ENCODE measurements around the gene ZNF432. TPM values are rescaled to one million over a fixed set of nuclear protein-coding genes. Genes with fewer than 3 reads are reported as not detected.

ZNF432 gene
- total and polyA plus RNA-seq, 2 experiments from 2014 or later = 3.3 to 13.2 TPM

DNA sequence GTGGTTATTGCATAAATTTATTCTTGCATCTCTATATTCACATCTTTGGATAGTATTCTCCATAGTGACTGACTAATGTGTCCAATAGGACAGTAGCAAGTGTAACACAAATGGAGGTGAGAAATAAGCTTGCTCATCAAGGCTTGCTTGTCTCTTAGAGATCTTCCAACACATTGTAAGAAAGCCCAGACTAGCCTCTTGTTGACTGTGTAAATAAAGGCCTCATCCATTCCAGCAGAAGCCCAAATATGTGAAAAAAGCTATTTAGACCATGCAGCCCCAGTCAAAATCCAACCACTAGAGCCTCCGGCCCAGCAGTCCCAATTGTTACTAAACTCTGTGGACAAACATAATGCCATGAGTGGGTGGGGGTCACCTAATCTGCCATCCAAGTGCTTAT is 38.0 kb downstream of the ZNF432 start:
- peaks cover 9% of the 10 kb centered on the region; the same call in 1 of the 2 replicates for H3K9me2 ChIP-seq (ENCODE audit: insufficient read depth)

GRCh38 chr19:52007806-52008557 is 40.7 kb downstream of the ZNF432 start, which contains the start of gene ZNF615:
Gene ZNF615, minus strand, starts transcription at chr19:52008211. Its CDS starts 4,500 bp downstream, at chr19:52003711.
- ATAC-seq = peak; percentile 97
- H3K4me1 Mint-ChIP-seq = peaks cover 12% of the 10 kb centered on the region; the same call in 2 of the 3 replicates
- H2AFZ ChIP-seq = peak within 1 kb of the TSS; percentile 95

More for the DNA sequence above, 38.0 kb downstream of the ZNF432 start:
- Histone ChIP-seq H3K4me1 (ENCODE audit: insufficient read depth) (0 out of 2 replicates have a peak, but pooled peaks cover 5% of the 10 kb centered on the region), H3F3A (replicated peaks; ENCODE audit: low read depth) (no peaks in the 10 kb centered on the region), H2AFZ (no peak overlapping the region), H3K79me2 (replicated peaks; ENCODE audit: insufficient read depth) (peaks cover 15% of the 10 kb centered on the region), H3K27ac (ENCODE audit: low read depth) (no peak overlapping the region), H4K20me1 (replicated peaks; ENCODE audit: insufficient read depth) (0 out of 2 replicates have a peak, but pooled peaks cover 4% of the 10 kb centered on the region), H3K27me3 (ENCODE audit: insufficient read depth) (no peaks in the 10 kb centered on the region), H3K36me3 (ENCODE audit: insufficient read depth) (peaks cover 5% of the 10 kb centered on the region), H3K4me2 (no peak overlapping the region), H3K4me3 (no peak overlapping the region)
- Mint-ChIP-seq H3K4me3 (no peak overlapping the region), H3K36me3 (ENCODE audit: low read depth) (peaks cover 37% of the 10 kb centered on the region), H3K27me3 (ENCODE audit: insufficient read depth, low read depth, poor library complexity) (peaks cover 11% of the 10 kb centered on the region), H3K4me1 (peaks cover 12% of the 10 kb centered on the region; the same call in 2 of the 3 replicates), H3K9me3 (peaks cover 7% of the 10 kb centered on the region), H3K27ac (no peak overlapping the region)
- ATAC-seq (no peak), DNase-seq (ENCODE audit: low spot score) (no peak)
- TF ChIP-seq NANOG (IDR thresholded peaks at IDR 0.05; ENCODE audit: borderline replicate concordance) = no peak

DNA sequence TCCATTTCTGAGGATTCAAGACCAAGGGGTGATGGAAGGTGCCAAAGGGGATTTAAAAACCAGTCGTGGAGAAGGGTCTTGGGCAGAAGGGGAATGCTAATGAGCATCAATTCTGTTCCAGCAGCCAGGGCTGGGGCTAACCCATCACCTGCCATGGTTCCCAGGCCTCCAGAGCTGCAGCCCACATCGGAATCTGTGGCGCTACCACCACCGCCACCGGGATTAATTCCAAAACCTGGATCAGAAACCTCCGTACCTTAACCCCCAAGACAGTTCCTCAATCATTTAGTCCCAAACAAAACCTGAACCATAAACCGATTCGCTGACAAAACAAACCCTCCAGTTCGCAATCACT is 41.2 kb downstream of the ZNF432 start:
- ATAC-seq (peak; percentile 85), DNase-seq (ENCODE audit: low spot score) (peak; percentile 68)
- peaks cover 12% of the 10 kb centered on the region; the same call in 2 of the 3 replicates for H3K4me1 Mint-ChIP-seq
- Histone ChIP-seq H3K36me3 (ENCODE audit: insufficient read depth) (no peaks in the 10 kb centered on the region), H3K4me2 (peak overlapping the region; percentile 89), H4K20me1 (replicated peaks; ENCODE audit: insufficient read depth) (no peaks in the 10 kb centered on the region), H3K4me3 (peak overlapping the region; percentile 90), H3K4me1 (ENCODE audit: insufficient read depth) (0 out of 2 replicates have a peak, but pooled peaks cover 5% of the 10 kb centered on the region), H3K27me3 (ENCODE audit: insufficient read depth) (no peaks in the 10 kb centered on the region), H3K9me2 (ENCODE audit: insufficient read depth) (peaks cover 9% of the 10 kb centered on the region; the same call in 1 of the 2 replicates), H2AFZ (peak overlapping the region; percentile 95), H3K79me2 (replicated peaks; ENCODE audit: insufficient read depth) (peaks cover 42% of the 10 kb centered on the region), H3F3A (replicated peaks; ENCODE audit: low read depth) (no peaks in the 10 kb centered on the region), H3K27ac (ENCODE audit: low read depth) (no peak overlapping the region; the same call in 1 of the 2 replicates)
- H3K9me3 Mint-ChIP-seq = peaks cover 14% of the 10 kb centered on the region
- H3K27ac Mint-ChIP-seq = peak overlapping the region; percentile 99; the same call in 1 of the 2 replicates
- H3K4me3 Mint-ChIP-seq = peak overlapping the region; percentile 96
- peaks cover 38% of the 10 kb centered on the region for H3K36me3 Mint-ChIP-seq (ENCODE audit: low read depth)
- H3K27me3 Mint-ChIP-seq (ENCODE audit: insufficient read depth, low read depth, poor library complexity) = peaks cover 11% of the 10 kb centered on the region
- TF ChIP-seq CREB1 (CRISPR knock-in tag; IDR thresholded peaks at IDR 0.05; ENCODE audit: low read depth) (no peak), NANOG (IDR thresholded peaks at IDR 0.05; ENCODE audit: borderline replicate concordance) (no peak), EZH2phosphoT487 (IDR thresholded peaks at IDR 0.05; ENCODE audit: unreplicated experiment) (no peak)

More at GRCh38 chr19:52007806-52008557, 40.7 kb downstream of the ZNF432 start, which contains the start of gene ZNF615:
- Histone ChIP-seq H3K27me3 (ENCODE audit: insufficient read depth) (no peaks in the 10 kb centered on the region), H3F3A (replicated peaks; ENCODE audit: low read depth) (no peaks in the 10 kb centered on the region), H3K27ac (ENCODE audit: low read depth) (peak within 1 kb of the TSS; percentile 92), H3K4me1 (ENCODE audit: insufficient read depth) (0 out of 2 replicates have a peak, but pooled peaks cover 5% of the 10 kb centered on the region), H3K36me3 (ENCODE audit: insufficient read depth) (no peaks in the 10 kb centered on the region), H3K9me2 (ENCODE audit: insufficient read depth) (peaks cover 9% of the 10 kb centered on the region; the same call in 1 of the 2 replicates), H3K4me2 (peak within 1 kb of the TSS; percentile 89), H4K20me1 (replicated peaks; ENCODE audit: insufficient read depth) (no peaks in the 10 kb centered on the region), H3K4me3 (peak within 1 kb of the TSS; percentile 90), H3K79me2 (replicated peaks; ENCODE audit: insufficient read depth) (peaks cover 37% of the 10 kb centered on the region)
- DNase-seq (ENCODE audit: low spot score) = peak; percentile 96
- Mint-ChIP-seq H3K36me3 (ENCODE audit: low read depth) (peaks cover 40% of the 10 kb centered on the region), H3K9me3 (peaks cover 14% of the 10 kb centered on the region), H3K27ac (peak within 1 kb of the TSS; percentile 99), H3K27me3 (ENCODE audit: insufficient read depth, low read depth, poor library complexity) (peaks cover 11% of the 10 kb centered on the region), H3K4me3 (peak within 1 kb of the TSS; percentile 96)
- TF ChIP-seq ZNF114 (CRISPR knock-in tag; IDR thresholded peaks at IDR 0.05) (peak; percentile 80; the same call in 1 of the 2 replicates), EZH2phosphoT487 (IDR thresholded peaks at IDR 0.05; ENCODE audit: unreplicated experiment) (no peak), POLR2AphosphoS5 (IDR thresholded peaks at IDR 0.05; ENCODE audit: low read depth) (peak; percentile 72), ETS1 (IDR thresholded peaks at IDR 0.05) (peak; percentile 88)

Data from GM23338 (cell line).